Measurements from ENCODE around the gene GCK.
"Not testable (repeated sequence)": the region's sequence is repeated elsewhere in the genome, so short reads cannot be mapped to it uniquely, and the experiment has no call there.

The GCK gene

GRCh38 chr7:44139311-44140010 lies 49.8 kb downstream of the GCK start:
- no peak for DNase-seq

- DNase-seq, result no peak
Observed at GRCh38 chr7:44138698-44139097, 50.5 kb downstream of the GCK start.

- DNase-seq, result no peak
Observed at GRCh38 chr7:44136731-44137130, 52.5 kb downstream of the GCK start.

- DNase-seq, result no peak
Observed at GRCh38 chr7:44134943-44135628, 54.2 kb downstream of the GCK start.

- DNase-seq, result no peak
Observed at GRCh38 chr7:44133295-44133694, 55.9 kb downstream of the GCK start.

- DNase-seq, result no peak
Observed at GRCh38 chr7:44132039-44132438, 57.2 kb downstream of the GCK start.

GRCh38 chr7:44131173-44132029 lies 57.8 kb downstream of the GCK start:
- no peak for DNase-seq

GRCh38 chr7:44128721-44129582 lies 60.3 kb downstream of the GCK start:
- no peak for DNase-seq

GRCh38 chr7:44127161-44127560 lies 62.1 kb downstream of the GCK start:
- DNase-seq, result no peak

- DNase-seq, result not testable (repeated sequence)
Observed at GRCh38 chr7:44126574-44126973, 62.7 kb downstream of the GCK start.

GRCh38 chr7:44124822-44125202 lies 64.4 kb downstream of the GCK start:
- no peak for DNase-seq

GRCh38 chr7:44123190-44124003 lies 65.8 kb downstream of the GCK start, which contains the start of gene POLD2:
TSS of gene POLD2 (minus strand) at chr7:44123548. CDS start at chr7:44122053, 1,495 bp downstream.
- peak; percentile 93 to 99 for DNase-seq

GRCh38 chr7:44122529-44122928 lies 66.7 kb downstream of the GCK start:
- DNase-seq, result no peak

- no peak for DNase-seq
Observed at GRCh38 chr7:44121761-44122420, 67.3 kb downstream of the GCK start.

GRCh38 chr7:44120395-44120794 lies 68.8 kb downstream of the GCK start:
- DNase-seq, result no peak

- no peak for DNase-seq
Observed at GRCh38 chr7:44119829-44120380, 69.3 kb downstream of the GCK start.

- DNase-seq, result no peak
Observed at GRCh38 chr7:44117801-44118429, 71.3 kb downstream of the GCK start.

- DNase-seq, result no peak
Observed at GRCh38 chr7:44116789-44117666, 72.2 kb downstream of the GCK start.

- no peak for DNase-seq
Observed at GRCh38 chr7:44116087-44116788, 73.0 kb downstream of the GCK start.
